NCI-H460 (cell line): ENCODE results near the gene CD101. TPM values are rescaled to one million over a fixed set of nuclear protein-coding genes. Genes with fewer than 3 reads are reported as not detected.

Source experiments
- small RNA-seq, 2 experiments: library from RNA; depleted of rRNA; stranded (forward); fragments of <200 nt; gene quantifications; one replicate each; pipeline ENCODE3, GENCODE V24; 2014
- total RNA-seq: library from RNA; depleted of rRNA; stranded (reverse); fragments of >200 nt; shearing (Covaris generic); gene quantifications from 2 replicates; pipeline ENCODE4 v1.2.3, GENCODE V29; 2014; rRNA removed

Gene CD101
- total RNA-seq, 1 experiment from 2014 or later = 0.17 TPM

Small RNA genes within 50 kb of the gene (small RNA-seq; reads per million reads assigned to genes)
- gene RNA5SP55 = 0 to 0.12 reads per million in 2 experiments

Other genes with a start within 250 kb of the CD101 start
- gene CD2, start 247.3 kb upstream of the CD101 start, total RNA-seq = not detected in 2 replicates
- gene PTGFRN, start 91.8 kb upstream of the CD101 start, total RNA-seq = 35.9 and 36.5 TPM in 2 replicates
- gene TTF2, start 58.6 kb downstream of the CD101 start, total RNA-seq = 23.1 and 27.6 TPM in 2 replicates
- gene TRIM45, start 120.0 kb downstream of the CD101 start, total RNA-seq = 2.4 and 2.9 TPM in 2 replicates
- not detected in 2 replicates for gene VTCN1, start 209.2 kb downstream of the CD101 start, total RNA-seq